ENCODE data around the gene CAPN10.

The CAPN10 gene

DNA sequence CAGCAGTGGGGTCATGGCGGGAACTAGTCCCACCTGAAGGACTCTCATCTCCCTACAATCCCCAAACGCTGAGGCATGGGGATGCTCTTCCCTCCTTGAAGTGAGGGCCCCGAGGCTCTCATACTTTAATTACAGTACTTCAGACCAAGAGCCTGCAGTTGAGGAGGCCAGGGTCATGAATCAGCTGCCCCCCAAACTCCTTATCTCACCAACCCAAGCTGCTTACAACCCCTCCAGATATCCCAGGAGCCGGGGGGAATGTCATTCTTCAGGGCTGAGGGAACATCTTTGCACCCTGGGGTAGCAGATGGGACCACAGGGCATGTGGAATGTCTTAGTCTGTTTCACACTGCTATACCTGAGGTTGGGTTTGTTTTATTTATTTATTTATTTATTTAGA is 2.8 kb upstream of the CAPN10 start:
- Mint-ChIP-seq H3K4me1 (ENCODE audit: low read depth in 2 of 2) (peaks cover 44 to 45% of the 10 kb centered on the region in 2 donors), H3K36me3 (ENCODE audit: insufficient read depth) (peaks cover 17% of the 10 kb centered on the region), H3K4me3 (no peak overlapping the region), H3K9me3 (no peaks in the 10 kb centered on the region), H3K27me3 (no peaks in the 10 kb centered on the region), H3K27ac (no peak overlapping the region)
- no peak for DNase-seq
- ATAC-seq (replicated peaks) = no peak

- H3K27ac Mint-ChIP-seq = peak overlapping the region in 1 of 2 donors; percentile 49
- peaks cover 44% of the 10 kb centered on the region in 2 donors for H3K4me1 Mint-ChIP-seq (ENCODE audit: low read depth in 2 of 2)
- H3K36me3 Mint-ChIP-seq (ENCODE audit: insufficient read depth) = peaks cover 23% of the 10 kb centered on the region
- no peaks in the 10 kb centered on the region for H3K27me3 Mint-ChIP-seq
- DNase-seq = no peak
- H3K4me3 Mint-ChIP-seq = peak overlapping the region; percentile 49 to 80
- no peak for ATAC-seq (replicated peaks)
- H3K9me3 Mint-ChIP-seq = no peaks in the 10 kb centered on the region
These were observed 2.0 kb upstream of the CAPN10 start for GRCh38 chr2:240584486-240585031.

DNA sequence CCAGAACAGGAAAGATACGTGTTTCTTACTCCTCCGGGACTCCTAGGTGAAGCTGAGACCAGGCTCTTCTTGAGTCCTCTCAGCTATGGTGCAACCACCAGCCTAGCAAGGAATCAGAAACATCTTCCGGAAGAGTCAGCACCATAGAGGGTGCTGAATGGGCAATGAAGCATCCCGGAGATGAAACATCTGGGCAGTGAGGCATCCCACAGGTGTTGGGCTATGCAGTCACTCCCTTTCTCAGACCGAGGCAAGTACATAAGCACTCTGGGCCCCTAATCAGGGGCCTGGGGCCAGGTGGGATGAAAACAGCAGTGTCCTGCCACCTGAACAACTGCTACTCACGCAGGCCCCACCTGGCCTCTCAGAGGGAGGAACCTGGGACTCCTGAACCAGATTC is 1.4 kb upstream of the CAPN10 start:
- Mint-ChIP-seq H3K27me3 (no peaks in the 10 kb centered on the region), H3K9me3 (no peaks in the 10 kb centered on the region), H3K36me3 (ENCODE audit: insufficient read depth) (peaks cover 24% of the 10 kb centered on the region), H3K4me3 (peak overlapping the region; percentile 49 to 80), H3K27ac (no peak overlapping the region), H3K4me1 (ENCODE audit: low read depth in 2 of 2) (peaks cover 38 to 39% of the 10 kb centered on the region in 2 donors)
- ATAC-seq (replicated peaks) (no peak), DNase-seq (no peak)

DNA sequence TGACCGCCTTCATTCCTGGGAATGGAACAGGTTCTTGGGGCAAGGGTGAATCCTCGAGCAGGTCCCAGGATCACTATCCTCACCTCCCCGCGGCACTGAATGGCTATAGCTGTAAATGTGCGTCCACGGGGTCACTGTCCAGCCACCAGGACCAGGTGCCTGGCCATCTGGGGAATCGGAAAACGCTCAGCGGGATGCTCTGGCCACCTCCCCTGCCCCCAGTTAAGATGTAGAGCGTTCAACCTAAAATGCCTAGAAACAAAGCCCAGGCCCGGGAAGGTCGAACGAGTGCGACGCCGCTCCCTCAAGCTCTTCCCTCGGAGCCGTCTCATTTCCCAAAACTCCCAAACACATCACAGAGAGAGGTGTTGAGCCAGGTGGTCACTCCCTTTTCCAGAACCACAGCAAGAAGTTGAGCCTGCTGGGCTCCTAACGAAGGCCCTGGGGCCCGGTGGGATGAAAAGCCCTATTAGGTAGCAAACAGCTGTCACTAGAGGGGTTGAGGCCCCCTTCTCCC is 795 bp upstream of the CAPN10 start:
- DNase-seq = no peak
- H3K27ac Mint-ChIP-seq = peak overlapping the region; percentile 83 to 93
- H3K4me1 Mint-ChIP-seq (ENCODE audit: low read depth in 2 of 2) = peaks cover 33 to 35% of the 10 kb centered on the region in 2 donors
- no peaks in the 10 kb centered on the region for H3K27me3 Mint-ChIP-seq
- no peaks in the 10 kb centered on the region for H3K9me3 Mint-ChIP-seq
- H3K4me3 Mint-ChIP-seq = peak overlapping the region; percentile 80 to 91
- H3K36me3 Mint-ChIP-seq (ENCODE audit: insufficient read depth) = peaks cover 24% of the 10 kb centered on the region
- ATAC-seq (replicated peaks) = no peak

DNA sequence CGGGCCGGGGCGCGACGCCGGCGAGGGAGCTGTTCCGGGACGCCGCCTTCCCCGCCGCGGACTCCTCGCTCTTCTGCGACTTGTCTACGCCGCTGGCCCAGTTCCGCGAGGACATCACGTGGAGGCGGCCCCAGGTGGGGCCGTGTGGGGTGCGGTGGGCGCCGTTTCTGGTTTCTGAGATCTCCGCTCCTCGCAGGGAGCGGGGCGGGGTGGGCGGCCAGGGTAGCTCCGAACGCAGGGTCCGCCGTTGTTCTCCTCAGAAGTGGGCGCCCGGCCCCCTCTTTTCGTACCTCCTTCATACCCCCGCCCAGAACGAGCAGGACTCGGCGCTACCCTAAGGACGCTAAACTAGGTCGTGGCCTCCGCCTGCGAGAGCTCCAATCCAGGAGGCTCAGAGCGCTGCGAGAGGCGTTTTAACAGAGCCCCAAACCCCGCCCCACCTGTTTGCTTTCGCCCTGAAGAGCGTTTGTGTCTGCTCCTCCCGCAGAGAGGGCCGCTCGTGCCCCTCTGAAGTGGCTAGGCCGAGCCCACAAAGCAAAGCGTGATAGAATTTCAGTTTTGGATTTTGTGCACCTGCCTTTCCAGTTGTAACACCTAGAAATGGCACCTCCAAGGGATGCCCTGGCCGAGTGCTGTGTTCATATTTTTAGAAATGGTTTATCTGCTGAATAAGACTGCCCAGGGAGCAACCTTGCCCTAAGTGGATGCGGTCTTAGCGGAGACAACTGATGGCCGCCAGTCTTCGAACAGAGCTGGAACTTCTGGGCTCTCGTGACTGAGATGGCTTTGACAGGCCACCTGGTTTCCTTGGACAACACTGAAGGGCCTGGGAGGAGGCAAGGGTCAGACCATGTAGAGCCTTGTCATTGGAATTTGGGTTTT is 626 bp downstream of the CAPN10 start:
- Mint-ChIP-seq H3K4me1 (ENCODE audit: low read depth in 2 of 2) (peaks cover 38% of the 10 kb centered on the region in 2 donors), H3K36me3 (ENCODE audit: insufficient read depth) (peaks cover 26% of the 10 kb centered on the region), H3K27me3 (no peaks in the 10 kb centered on the region), H3K4me3 (peak overlapping the region; percentile 80 to 91), H3K27ac (peak overlapping the region; percentile 74 to 93), H3K9me3 (no peaks in the 10 kb centered on the region)
- ATAC-seq (replicated peaks) (peak; percentile 50), DNase-seq (peak; percentile 52 to 58 (median 53))

GRCh38 chr2:240588006-240588655 is 1.6 kb downstream of the CAPN10 start:
- ATAC-seq (replicated peaks) = no peak
- Mint-ChIP-seq H3K4me3 (peak overlapping the region; percentile 80 to 91), H3K4me1 (ENCODE audit: low read depth in 2 of 2) (peaks cover 29 to 38% of the 10 kb centered on the region in 2 donors), H3K27ac (peak overlapping the region; percentile 74 to 93), H3K27me3 (no peaks in the 10 kb centered on the region), H3K36me3 (ENCODE audit: insufficient read depth) (peaks cover 34% of the 10 kb centered on the region), H3K9me3 (no peaks in the 10 kb centered on the region)
- no peak for DNase-seq

- peak overlapping the region; percentile 80 to 91 for H3K4me3 Mint-ChIP-seq
- peak overlapping the region; percentile 74 to 93 for H3K27ac Mint-ChIP-seq
- ATAC-seq (replicated peaks) (no peak), DNase-seq (no peak)
- no peaks in the 10 kb centered on the region for H3K27me3 Mint-ChIP-seq
- peaks cover 39% of the 10 kb centered on the region for H3K36me3 Mint-ChIP-seq (ENCODE audit: insufficient read depth)
- H3K4me1 Mint-ChIP-seq (ENCODE audit: low read depth in 2 of 2) = peaks cover 29 to 38% of the 10 kb centered on the region in 2 donors
- H3K9me3 Mint-ChIP-seq = no peaks in the 10 kb centered on the region
These were observed 2.1 kb downstream of the CAPN10 start for GRCh38 chr2:240588669-240589068.

GRCh38 chr2:240589375-240589774 is 2.8 kb downstream of the CAPN10 start:
- H3K36me3 Mint-ChIP-seq (ENCODE audit: insufficient read depth) = peaks cover 39% of the 10 kb centered on the region
- H3K9me3 Mint-ChIP-seq = no peaks in the 10 kb centered on the region
- no peaks in the 10 kb centered on the region for H3K27me3 Mint-ChIP-seq
- H3K4me3 Mint-ChIP-seq = no peak overlapping the region
- ATAC-seq (replicated peaks) (no peak), DNase-seq (no peak)
- H3K27ac Mint-ChIP-seq = peak overlapping the region in 1 of 2 donors; percentile 93
- H3K4me1 Mint-ChIP-seq (ENCODE audit: low read depth in 2 of 2) = peaks cover 29 to 40% of the 10 kb centered on the region in 2 donors

- Mint-ChIP-seq H3K27ac (no peak overlapping the region), H3K4me1 (ENCODE audit: low read depth in 2 of 2) (peaks cover 29 to 37% of the 10 kb centered on the region in 2 donors), H3K27me3 (no peaks in the 10 kb centered on the region), H3K9me3 (no peaks in the 10 kb centered on the region), H3K4me3 (no peak overlapping the region), H3K36me3 (ENCODE audit: insufficient read depth) (peaks cover 39% of the 10 kb centered on the region)
- ATAC-seq (replicated peaks) (no peak), DNase-seq (no peak)
These were observed 3.5 kb downstream of the CAPN10 start for GRCh38 chr2:240589850-240590525.

GRCh38 chr2:240590681-240591111 is 4.2 kb downstream of the CAPN10 start:
- Mint-ChIP-seq H3K4me1 (ENCODE audit: low read depth in 2 of 2) (peaks cover 28 to 36% of the 10 kb centered on the region in 2 donors), H3K27ac (no peak overlapping the region), H3K9me3 (no peaks in the 10 kb centered on the region), H3K36me3 (ENCODE audit: insufficient read depth) (peaks cover 37% of the 10 kb centered on the region), H3K27me3 (no peaks in the 10 kb centered on the region), H3K4me3 (no peak overlapping the region)
- DNase-seq (no peak), ATAC-seq (replicated peaks) (no peak)

- Mint-ChIP-seq H3K4me1 (ENCODE audit: low read depth in 2 of 2) (peaks cover 25 to 35% of the 10 kb centered on the region in 2 donors), H3K27me3 (no peaks in the 10 kb centered on the region), H3K36me3 (ENCODE audit: insufficient read depth) (peaks cover 33% of the 10 kb centered on the region), H3K9me3 (no peaks in the 10 kb centered on the region), H3K4me3 (no peak overlapping the region), H3K27ac (no peak overlapping the region)
- ATAC-seq (replicated peaks) (no peak), DNase-seq (no peak)
These were observed 4.7 kb downstream of the CAPN10 start for GRCh38 chr2:240591226-240591625.

GRCh38 chr2:240591784-240592183 is 5.2 kb downstream of the CAPN10 start:
- H3K27me3 Mint-ChIP-seq = no peaks in the 10 kb centered on the region
- H3K36me3 Mint-ChIP-seq (ENCODE audit: insufficient read depth) = peaks cover 31% of the 10 kb centered on the region
- peaks cover 25 to 35% of the 10 kb centered on the region in 2 donors for H3K4me1 Mint-ChIP-seq (ENCODE audit: low read depth in 2 of 2)
- H3K27ac Mint-ChIP-seq = no peak overlapping the region
- ATAC-seq (replicated peaks) (no peak), DNase-seq (no peak)
- no peaks in the 10 kb centered on the region for H3K9me3 Mint-ChIP-seq
- no peak overlapping the region for H3K4me3 Mint-ChIP-seq

Measured in effector memory CD8-positive, alpha-beta T cell (primary cell).